B cell (primary cell): ENCODE results near the gene FBXO11. TPM values are rescaled to one million over a fixed set of nuclear protein-coding genes. Genes with fewer than 3 reads are reported as not detected.

ENCODE experiments used
- ATAC-seq: fragments of 200-7000 bp; cut with Tn5 transposase; one replicate; pipeline ENCODE4 v1.10.0; 2021; ENCODE audit warnings: low read depth, mild to moderate bottlenecking, moderate number of reproducible peaks, moderate library complexity
- CTCF ChIA-PET: fragments of 350-600 bp; sonication (Branson Sonifier 250); formaldehyde crosslinking; loops from one replicate; lab custom pipeline; 2021; ENCODE audit warnings: antibody characterized with exemption, inconsistent platforms; lab: Charles Lee
- POLR2A ChIA-PET: fragments of 350-600 bp; sonication (Branson Sonifier 250); formaldehyde crosslinking; loops from one replicate; lab custom pipeline; 2021; ENCODE audit warnings: antibody characterized with exemption; lab: Charles Lee
- DNase-seq: peaks from one replicate; pipeline ENCODE4 v3.0.0; 2013
- H2AFZ ChIP-seq: 2 replicates; pipeline ENCODE4 v1.6.1; 2012; ENCODE audit warnings: mild to moderate bottlenecking, low read depth, low read length; ENCODE audit not compliant: insufficient read depth, poor library complexity, severe bottlenecking
- H3K27ac ChIP-seq, 2 donors: 1 replicate in 1 of 2; 2 replicates in 1 of 2; pipeline ENCODE4 v1.5.1; 2012 to 2013; ENCODE audit warnings: low read length in 2 of 2, mild to moderate bottlenecking in 2 of 2, moderate library complexity in 1 of 2
- H3K27me3 ChIP-seq, 4 experiments: fragments of 200-600 bp in 1 of 4; sonication (generic) in 1 of 4; replicated peaks in 1 of 4; 1 replicate in 2 of 4; 2 replicates in 2 of 4; pipeline versions ENCODE4 v1.6.1 to v1.7.0; 2013 to 2016; ENCODE audit warnings: low read length in 3 of 4, mild to moderate bottlenecking in 2 of 4, mixed read lengths in 1 of 4, moderate library complexity in 1 of 4; ENCODE audit not compliant: insufficient read depth in 4 of 4, control insufficient read depth in 3 of 4; ENCODE audit errors: control extremely low read depth in 1 of 4
- H3K36me3 ChIP-seq, 2 experiments: replicated peaks in 1 of 2; 1 replicate in 1 of 2; 2 replicates in 1 of 2; pipeline versions ENCODE4 v1.6.1 to v1.7.1; 2013; ENCODE audit warnings: low read length in 1 of 2; ENCODE audit not compliant: insufficient read depth in 2 of 2, control insufficient read depth in 1 of 2; ENCODE audit errors: control extremely low read depth in 1 of 2, extremely low read depth in 1 of 2
- H3K4me1 ChIP-seq, 2 donors: fragments of 200-600 bp in 1 of 2; sonication (generic) in 1 of 2; 1 replicate in 1 of 2; 2 replicates in 1 of 2; pipeline versions ENCODE4 v1.5.1 to v1.6.1; 2013 to 2017; ENCODE audit warnings: low read length in 2 of 2; ENCODE audit not compliant: control insufficient read depth in 2 of 2, insufficient read depth in 2 of 2
- H3K4me2 ChIP-seq: replicated peaks from 2 replicates; pipeline ENCODE3; 2012; ENCODE audit warnings: mild to moderate bottlenecking, low read depth, low read length; ENCODE audit not compliant: poor library complexity, severe bottlenecking
- H3K4me3 ChIP-seq, 5 experiments: fragments of 200-600 bp in 1 of 5; sonication (generic) in 1 of 5; 1 replicate in 3 of 5; 2 replicates in 2 of 5; pipeline versions ENCODE4 v1.5.1 to v1.7.0; 2011 to 2016; ENCODE audit warnings: low read length in 4 of 5, mild to moderate bottlenecking in 4 of 5, low read depth in 2 of 5, control low read depth in 1 of 5, moderate library complexity in 1 of 5; ENCODE audit not compliant: insufficient read depth in 1 of 5; ENCODE audit errors: control extremely low read depth in 1 of 5, extremely low read depth in 1 of 5
- H3K79me2 ChIP-seq: fragments of 200-600 bp; sonication (generic); one replicate; pipeline ENCODE4 v1.6.0; 2016; ENCODE audit warnings: low read length; ENCODE audit not compliant: control insufficient read depth, insufficient read depth
- H3K9ac ChIP-seq: fragments of 200-600 bp; sonication (generic); 2 replicates; pipeline ENCODE4 v1.6.1; 2017; ENCODE audit warnings: mild to moderate bottlenecking, low read length, moderate library complexity
- H3K9me3 ChIP-seq, 3 donors: one replicate each; pipeline versions ENCODE4 v1.6.1 to v1.7.1; 2013; ENCODE audit warnings: low read length in 2 of 3; ENCODE audit not compliant: control insufficient read depth in 2 of 3, insufficient read depth in 1 of 3; ENCODE audit errors: control extremely low read depth in 1 of 3
- H4K20me1 ChIP-seq: 2 replicates; pipeline ENCODE4 v1.6.0; 2012; ENCODE audit warnings: mild to moderate bottlenecking, low read length; ENCODE audit not compliant: insufficient read depth, control insufficient read depth, poor library complexity, severe bottlenecking
- H3K27ac Mint-ChIP-seq: one replicate; pipeline ENCODE4 v1.8.0; 2021; ENCODE audit warnings: mixed read lengths
- H3K27me3 Mint-ChIP-seq: one replicate; pipeline ENCODE4 v1.8.0; 2021; ENCODE audit warnings: mixed read lengths
- H3K4me1 Mint-ChIP-seq: one replicate; pipeline ENCODE4 v1.8.0; 2021; ENCODE audit warnings: mixed read lengths
- H3K4me3 Mint-ChIP-seq: one replicate; pipeline ENCODE4 v1.8.0; 2021; ENCODE audit warnings: mixed read lengths
- H3K9me3 Mint-ChIP-seq: one replicate; pipeline ENCODE4 v1.8.0; 2022; ENCODE audit warnings: mixed read lengths; ENCODE audit not compliant: insufficient read depth
- EZH2 ChIP-seq: IDR thresholded peaks from 2 replicates; pipeline ENCODE4 v1.6.1; 2012; ENCODE audit warnings: borderline replicate concordance, low read depth, mild to moderate bottlenecking, moderate library complexity, low read length; ENCODE audit not compliant: insufficient read depth, poor library complexity, severe bottlenecking
- WGBS: methylation state at CpG from one replicate; pipeline ENCODE4 v1.1.5; 2013; ENCODE audit warnings: missing lambda C conversion rate; ENCODE audit not compliant: insufficient coverage; 5-methylcytosine and 5-hydroxymethylcytosine counted together
- intact Hi-C: fragments of 100-400 bp; cut with micrococcal nuclease; formaldehyde crosslinking; loops from one replicate; pipeline ENCODE4 v1.10.0; 2022
- polyA plus RNA-seq: library from polyadenylated mRNA; depleted of rRNA; stranded (reverse); fragments of >200 nt; gene quantifications from 2 replicates; pipeline ENCODE4 v1.2.3, GENCODE V29; 2012
- total RNA-seq, 2 donors: library from RNA; stranded (reverse); fragments of 120-200 nt in 1 of 2; gene quantifications; 1 replicate in 1 of 2; 2 replicates in 1 of 2; pipeline versions ENCODE4 v1.2.3 to v1.2.4, GENCODE V29; 2013 to 2022
- TF ChIP-seq, protein P1 (sequence below): fragments of 200-600 bp; IDR thresholded peaks from one replicate; pipeline ENCODE4 v1.8.0; 2022; ENCODE audit warnings: antibody characterized with exemption, mild to moderate bottlenecking

The FBXO11 gene
- total and polyA plus RNA-seq, 2 donors (not counting 1 experiment from before 2014, with no cell fraction given), result 42.6 to 107 TPM

- ChIA-PET CTCF (interaction anchor here (0.8 kb wide), 1 partner anchor 36 kb away, joined by 3 read pairs; no protein-coding TSS in a partner anchor), POLR2A (no interaction called here)
- Histone ChIP-seq H2AFZ (no peak overlapping the region), H3K9ac (no peak overlapping the region), H3K36me3 (peaks cover 10 to 68% of the 10 kb centered on the region in 2 experiments), H3K4me3 (no peak overlapping the region), H3K4me1 (no peaks in the 10 kb centered on the region), H3K27ac (peak overlapping the region in 1 of 2 donors; percentile 19), H3K79me2 (no peaks in the 10 kb centered on the region), H3K27me3 (no peaks in the 10 kb centered on the region), H3K9me3 (no peaks in the 10 kb centered on the region), H4K20me1 (peaks cover 5% of the 10 kb centered on the region), H3K4me2 (no peak overlapping the region)
- intact Hi-C loops, result no loop called here
- Mint-ChIP-seq H3K27ac (no peak overlapping the region), H3K9me3 (no peaks in the 10 kb centered on the region), H3K27me3 (no peaks in the 10 kb centered on the region), H3K4me1 (no peaks in the 10 kb centered on the region), H3K4me3 (no peak overlapping the region)
- ATAC-seq, result no peak
- DNase-seq, result no peak
- TF ChIP-seq EZH2, result no peak
Observed at GRCh38 chr2:47822518-47822917, 83.8 kb downstream of the FBXO11 start.

DNA sequence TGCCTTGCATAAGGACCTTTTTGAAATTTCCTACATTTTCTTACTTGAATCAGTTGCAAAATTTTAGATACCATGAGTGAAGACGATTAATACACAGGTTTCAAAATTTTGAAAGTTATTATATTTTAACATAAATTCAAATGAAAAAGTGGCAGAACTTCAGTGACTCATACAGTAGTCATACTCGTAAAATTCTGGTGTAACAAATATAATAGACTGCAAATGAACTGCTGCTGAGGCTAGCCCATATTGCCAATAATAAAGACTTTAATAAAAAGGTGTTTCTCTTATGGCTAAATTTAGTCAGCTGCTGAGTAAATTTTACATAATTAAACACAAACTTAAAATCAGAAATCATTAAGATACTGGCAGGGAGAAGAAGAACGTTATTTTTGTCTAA is 86.5 kb downstream of the FBXO11 start:
- H3K27ac ChIP-seq, result no peak overlapping the region
- intact Hi-C loops, result no loop called here
- no peaks in the 10 kb centered on the region for H3K9me3 ChIP-seq
- ChIA-PET CTCF (interaction anchor here (1.2 kb wide), 1 partner anchor 8 kb away, joined by 4 read pairs; no protein-coding TSS in a partner anchor), POLR2A (no interaction called here)
- no peak for ATAC-seq
- H3K9ac ChIP-seq, result no peak overlapping the region
- Mint-ChIP-seq H3K27me3 (no peaks in the 10 kb centered on the region), H3K4me3 (no peak overlapping the region), H3K4me1 (peaks cover 15% of the 10 kb centered on the region), H3K27ac (no peak overlapping the region), H3K9me3 (no peaks in the 10 kb centered on the region)
- H3K4me1 ChIP-seq, result peaks cover 0 to 7% of the 10 kb centered on the region in 2 donors
- DNase-seq, result no peak
- H3K79me2 ChIP-seq, result no peaks in the 10 kb centered on the region
- peaks cover 5% of the 10 kb centered on the region for H4K20me1 ChIP-seq
- no CpG with 5 or more reads among the region's 3 CpGs for WGBS
- TF ChIP-seq, protein P1, sequence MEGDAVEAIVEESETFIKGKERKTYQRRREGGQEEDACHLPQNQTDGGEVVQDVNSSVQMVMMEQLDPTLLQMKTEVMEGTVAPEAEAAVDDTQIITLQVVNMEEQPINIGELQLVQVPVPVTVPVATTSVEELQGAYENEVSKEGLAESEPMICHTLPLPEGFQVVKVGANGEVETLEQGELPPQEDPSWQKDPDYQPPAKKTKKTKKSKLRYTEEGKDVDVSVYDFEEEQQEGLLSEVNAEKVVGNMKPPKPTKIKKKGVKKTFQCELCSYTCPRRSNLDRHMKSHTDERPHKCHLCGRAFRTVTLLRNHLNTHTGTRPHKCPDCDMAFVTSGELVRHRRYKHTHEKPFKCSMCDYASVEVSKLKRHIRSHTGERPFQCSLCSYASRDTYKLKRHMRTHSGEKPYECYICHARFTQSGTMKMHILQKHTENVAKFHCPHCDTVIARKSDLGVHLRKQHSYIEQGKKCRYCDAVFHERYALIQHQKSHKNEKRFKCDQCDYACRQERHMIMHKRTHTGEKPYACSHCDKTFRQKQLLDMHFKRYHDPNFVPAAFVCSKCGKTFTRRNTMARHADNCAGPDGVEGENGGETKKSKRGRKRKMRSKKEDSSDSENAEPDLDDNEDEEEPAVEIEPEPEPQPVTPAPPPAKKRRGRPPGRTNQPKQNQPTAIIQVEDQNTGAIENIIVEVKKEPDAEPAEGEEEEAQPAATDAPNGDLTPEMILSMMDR, result no peak
- no peak for TF ChIP-seq EZH2
- no peak overlapping the region for H3K4me2 ChIP-seq
- no peak overlapping the region for H2AFZ ChIP-seq
- H3K4me3 ChIP-seq, result no peak overlapping the region
- H3K36me3 ChIP-seq, result peaks cover 3 to 86% of the 10 kb centered on the region in 2 experiments
- no peaks in the 10 kb centered on the region for H3K27me3 ChIP-seq
